ENCODE measurements around the gene SPATA13.

The SPATA13 gene

DNA sequence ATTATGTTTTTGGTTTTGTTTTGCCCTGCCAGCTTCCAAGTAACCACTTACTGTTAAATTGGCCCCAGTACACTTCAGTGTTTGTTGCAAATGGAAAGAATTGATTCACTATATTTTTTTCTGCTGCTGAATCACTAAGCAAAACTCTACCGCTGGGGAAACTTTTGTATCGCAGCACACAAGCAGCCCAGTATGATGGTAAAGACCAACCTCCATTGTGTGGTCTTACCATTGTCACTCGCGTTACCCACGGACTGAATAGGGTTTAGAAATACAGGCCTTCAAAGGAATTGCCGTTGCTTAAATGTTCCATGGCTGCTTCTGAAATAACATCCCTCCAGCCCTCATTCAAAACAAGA lies 7.9 kb downstream of the SPATA13 start:
- Histone ChIP-seq H3K9ac (no peak overlapping the region), H3K27me3 (ENCODE audit: insufficient read depth, low read depth) (no peaks in the 10 kb centered on the region), H3K4me3 (IDR thresholded peaks at IDR 0.05; ENCODE audit: insufficient read depth, low read depth, low read length) (no peak overlapping the region), H3K4me2 (no peak overlapping the region), H3K27ac (no peak overlapping the region), H3K4me1 (ENCODE audit: low read depth, poor library complexity, severe bottlenecking) (no peaks in the 10 kb centered on the region), H3K36me3 (ENCODE audit: insufficient read depth) (no peaks in the 10 kb centered on the region), H3K79me2 (ENCODE audit: insufficient read depth, low read depth) (no peaks in the 10 kb centered on the region), H4K20me1 (ENCODE audit: insufficient read depth) (no peaks in the 10 kb centered on the region), H2AFZ (ENCODE audit: low read depth) (no peak overlapping the region)
- TF ChIP-seq, protein P1, sequence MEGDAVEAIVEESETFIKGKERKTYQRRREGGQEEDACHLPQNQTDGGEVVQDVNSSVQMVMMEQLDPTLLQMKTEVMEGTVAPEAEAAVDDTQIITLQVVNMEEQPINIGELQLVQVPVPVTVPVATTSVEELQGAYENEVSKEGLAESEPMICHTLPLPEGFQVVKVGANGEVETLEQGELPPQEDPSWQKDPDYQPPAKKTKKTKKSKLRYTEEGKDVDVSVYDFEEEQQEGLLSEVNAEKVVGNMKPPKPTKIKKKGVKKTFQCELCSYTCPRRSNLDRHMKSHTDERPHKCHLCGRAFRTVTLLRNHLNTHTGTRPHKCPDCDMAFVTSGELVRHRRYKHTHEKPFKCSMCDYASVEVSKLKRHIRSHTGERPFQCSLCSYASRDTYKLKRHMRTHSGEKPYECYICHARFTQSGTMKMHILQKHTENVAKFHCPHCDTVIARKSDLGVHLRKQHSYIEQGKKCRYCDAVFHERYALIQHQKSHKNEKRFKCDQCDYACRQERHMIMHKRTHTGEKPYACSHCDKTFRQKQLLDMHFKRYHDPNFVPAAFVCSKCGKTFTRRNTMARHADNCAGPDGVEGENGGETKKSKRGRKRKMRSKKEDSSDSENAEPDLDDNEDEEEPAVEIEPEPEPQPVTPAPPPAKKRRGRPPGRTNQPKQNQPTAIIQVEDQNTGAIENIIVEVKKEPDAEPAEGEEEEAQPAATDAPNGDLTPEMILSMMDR (conservative IDR thresholded peaks at IDR 0.05; ENCODE audit: low read depth, low read length), result no peak

DNA sequence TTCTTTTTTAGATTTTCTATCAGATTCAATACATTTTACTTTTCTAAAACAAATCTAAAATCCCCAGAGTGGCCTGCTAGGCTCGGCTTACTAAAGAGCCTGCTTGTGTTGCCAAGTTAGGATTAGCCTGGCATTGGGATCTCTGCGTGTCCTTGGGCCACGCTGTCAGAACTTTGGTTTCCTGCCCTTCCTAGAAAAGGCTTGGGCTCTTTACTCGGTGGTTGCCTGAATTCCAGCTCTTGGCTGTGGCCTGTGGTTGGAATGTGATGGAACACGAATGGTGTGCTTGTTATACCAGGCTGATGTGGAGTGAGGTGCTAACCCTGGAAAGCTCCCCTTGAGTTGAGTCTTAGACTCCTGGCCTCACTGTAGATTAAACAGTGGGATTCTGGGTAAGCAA lies 8.5 kb downstream of the SPATA13 start:
- no peaks in the 10 kb centered on the region for H3K27me3 ChIP-seq (ENCODE audit: insufficient read depth, low read depth)
- no peaks in the 10 kb centered on the region for H3K79me2 ChIP-seq (ENCODE audit: insufficient read depth, low read depth)

DNA sequence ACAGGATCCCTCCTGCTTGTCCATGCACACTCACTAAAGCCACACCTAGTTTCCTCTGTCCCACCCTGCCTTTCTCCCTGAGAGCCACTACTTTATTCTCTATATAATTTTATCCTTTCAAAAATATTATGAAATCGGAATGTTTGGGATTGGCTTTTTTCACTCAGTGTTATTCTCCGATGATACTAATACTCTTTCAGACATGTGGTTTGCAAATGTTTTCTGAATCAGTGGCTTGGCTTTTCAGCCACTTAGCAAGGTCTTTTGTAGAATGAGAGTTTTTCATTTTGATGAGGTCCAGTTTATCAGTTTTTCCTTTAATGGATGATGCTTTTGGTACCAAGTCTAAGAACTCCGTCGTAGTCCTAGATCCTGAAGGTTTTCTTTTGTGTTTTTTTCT lies 11.6 kb downstream of the SPATA13 start:
- H3K9ac ChIP-seq, result no peak overlapping the region
- no peaks in the 10 kb centered on the region for H4K20me1 ChIP-seq (ENCODE audit: insufficient read depth)
- no peak overlapping the region for H3K4me3 ChIP-seq (IDR thresholded peaks at IDR 0.05; ENCODE audit: insufficient read depth, low read depth, low read length)
- H3K4me1 ChIP-seq (ENCODE audit: low read depth, poor library complexity, severe bottlenecking), result no peaks in the 10 kb centered on the region
- no peaks in the 10 kb centered on the region for H3K27me3 ChIP-seq (ENCODE audit: insufficient read depth, low read depth)
- no peak overlapping the region for H2AFZ ChIP-seq (ENCODE audit: low read depth)
- H3K36me3 ChIP-seq (ENCODE audit: insufficient read depth), result no peaks in the 10 kb centered on the region
- TF ChIP-seq, protein P1 (conservative IDR thresholded peaks at IDR 0.05; ENCODE audit: low read depth, low read length), result no peak
- no peak overlapping the region for H3K4me2 ChIP-seq
- no peak overlapping the region for H3K27ac ChIP-seq
- no peaks in the 10 kb centered on the region for H3K79me2 ChIP-seq (ENCODE audit: insufficient read depth, low read depth)

More for the DNA sequence above, 8.5 kb downstream of the SPATA13 start:
- H3K9ac ChIP-seq, result no peak overlapping the region
- no peaks in the 10 kb centered on the region for H4K20me1 ChIP-seq (ENCODE audit: insufficient read depth)
- no peak overlapping the region for H3K4me2 ChIP-seq
- TF ChIP-seq, protein P1 (conservative IDR thresholded peaks at IDR 0.05; ENCODE audit: low read depth, low read length), result no peak
- no peaks in the 10 kb centered on the region for H3K4me1 ChIP-seq (ENCODE audit: low read depth, poor library complexity, severe bottlenecking)
- H3K4me3 ChIP-seq (IDR thresholded peaks at IDR 0.05; ENCODE audit: insufficient read depth, low read depth, low read length), result no peak overlapping the region
- H3K27ac ChIP-seq, result no peak overlapping the region
- no peaks in the 10 kb centered on the region for H3K36me3 ChIP-seq (ENCODE audit: insufficient read depth)
- no peak overlapping the region for H2AFZ ChIP-seq (ENCODE audit: low read depth)

DNA sequence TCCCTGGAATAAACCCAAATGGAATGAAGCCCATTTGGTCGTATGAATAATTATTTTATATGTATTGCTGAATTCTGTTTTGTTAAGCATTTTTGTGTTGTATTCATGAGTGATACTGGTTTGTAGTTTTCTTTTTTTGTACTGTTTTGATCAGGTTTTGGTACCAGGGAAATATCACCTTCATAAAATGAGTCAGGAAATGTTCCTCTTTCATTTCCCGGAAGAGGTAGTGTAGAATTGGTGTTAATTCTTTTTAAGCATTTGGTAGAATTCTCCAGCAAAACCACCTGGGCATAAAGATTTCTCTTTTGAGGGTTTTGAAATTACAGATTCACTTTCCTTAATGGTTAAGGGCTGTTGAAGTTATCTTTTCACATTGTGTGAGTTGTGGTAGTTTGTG lies 13.3 kb downstream of the SPATA13 start:
- Histone ChIP-seq H3K79me2 (ENCODE audit: insufficient read depth, low read depth) (no peaks in the 10 kb centered on the region), H3K4me2 (no peak overlapping the region), H4K20me1 (ENCODE audit: insufficient read depth) (no peaks in the 10 kb centered on the region), H3K4me1 (ENCODE audit: low read depth, poor library complexity, severe bottlenecking) (no peaks in the 10 kb centered on the region), H2AFZ (ENCODE audit: low read depth) (no peak overlapping the region), H3K27ac (no peak overlapping the region), H3K36me3 (ENCODE audit: insufficient read depth) (no peaks in the 10 kb centered on the region), H3K4me3 (IDR thresholded peaks at IDR 0.05; ENCODE audit: insufficient read depth, low read depth, low read length) (no peak overlapping the region), H3K27me3 (ENCODE audit: insufficient read depth, low read depth) (no peaks in the 10 kb centered on the region), H3K9ac (no peak overlapping the region)
- TF ChIP-seq, protein P1 (conservative IDR thresholded peaks at IDR 0.05; ENCODE audit: low read depth, low read length), result no peak

DNA sequence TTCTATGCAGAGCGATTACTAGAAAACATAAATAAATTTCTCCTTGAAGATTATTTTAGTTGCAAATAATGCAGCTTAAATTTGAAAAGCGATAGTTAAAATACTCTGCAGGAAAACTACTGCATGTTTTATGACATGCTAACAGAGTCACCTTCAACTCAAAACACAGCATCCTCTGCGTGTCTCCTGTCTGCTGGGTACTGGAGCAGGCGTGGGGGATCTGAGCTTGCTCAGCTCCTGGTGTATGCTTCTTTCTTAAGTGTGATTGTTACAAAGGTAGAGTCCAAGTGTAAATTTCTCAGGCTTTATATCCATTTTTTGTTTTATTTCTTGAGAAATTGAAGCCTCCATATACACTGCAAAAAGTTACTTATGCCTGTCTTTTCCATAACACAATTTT lies 15.3 kb downstream of the SPATA13 start:
- no peaks in the 10 kb centered on the region for H3K79me2 ChIP-seq (ENCODE audit: insufficient read depth, low read depth)
- TF ChIP-seq, protein P1 (conservative IDR thresholded peaks at IDR 0.05; ENCODE audit: low read depth, low read length), result no peak
- no peak overlapping the region for H2AFZ ChIP-seq (ENCODE audit: low read depth)
- H3K4me3 ChIP-seq (IDR thresholded peaks at IDR 0.05; ENCODE audit: insufficient read depth, low read depth, low read length), result no peak overlapping the region
- peaks cover 6% of the 10 kb centered on the region for H3K4me1 ChIP-seq (ENCODE audit: low read depth, poor library complexity, severe bottlenecking)
- H3K9ac ChIP-seq, result no peak overlapping the region
- H4K20me1 ChIP-seq (ENCODE audit: insufficient read depth), result no peaks in the 10 kb centered on the region
- H3K4me2 ChIP-seq, result no peak overlapping the region
- no peaks in the 10 kb centered on the region for H3K36me3 ChIP-seq (ENCODE audit: insufficient read depth)
- H3K27me3 ChIP-seq (ENCODE audit: insufficient read depth, low read depth), result no peaks in the 10 kb centered on the region
- H3K27ac ChIP-seq, result no peak overlapping the region

Data from KMS-11 (cell line).